Gastrocnemius medialis (tissue), 4 donors: Measurements from ENCODE around the gene DHDDS.

Experiments
- POLR2A ChIP-seq, 2 donors: fragments of 450-650 bp; IDR thresholded peaks; one replicate each; pipeline ENCODE4 v1.6.1; 2017; ENCODE audit warnings: antibody characterized with exemption in 2 of 2, mild to moderate bottlenecking in 2 of 2, moderate library complexity in 2 of 2
- TF ChIP-seq, protein P1 (sequence below), 5 experiments: fragments of 450-650 bp in 3 of 5; fragments of 200-600 bp in 2 of 5; sonication (generic) in 2 of 5; IDR thresholded peaks in 4 of 5; conservative IDR thresholded peaks in 1 of 5; 1 replicate in 4 of 5; 2 replicates in 1 of 5; pipeline ENCODE4 v1.5.1; 2016 to 2019; ENCODE audit warnings: antibody characterized with exemption in 5 of 5, mild to moderate bottlenecking in 3 of 5, moderate library complexity in 3 of 5

DNA sequence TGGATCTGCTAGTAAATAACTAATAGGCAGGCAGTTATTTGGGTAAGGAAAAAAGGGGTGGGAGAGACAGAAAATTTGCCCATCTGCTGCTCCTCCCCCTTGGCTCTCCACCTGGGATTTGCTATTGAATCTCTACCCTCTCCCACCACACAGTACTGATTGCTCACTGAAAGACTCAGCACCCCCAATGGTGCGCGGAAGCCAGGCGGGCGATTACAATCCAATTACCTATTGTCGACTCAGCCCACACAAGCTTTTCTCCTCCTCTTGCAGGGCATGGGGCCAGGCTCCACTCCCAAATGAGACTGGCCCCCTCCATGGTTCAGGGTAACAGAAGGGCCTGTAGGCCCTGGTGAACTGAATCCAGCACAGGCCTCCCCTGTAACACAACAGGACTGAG, 37.4 kb downstream of the DHDDS start:
- TF ChIP-seq, protein P1, sequence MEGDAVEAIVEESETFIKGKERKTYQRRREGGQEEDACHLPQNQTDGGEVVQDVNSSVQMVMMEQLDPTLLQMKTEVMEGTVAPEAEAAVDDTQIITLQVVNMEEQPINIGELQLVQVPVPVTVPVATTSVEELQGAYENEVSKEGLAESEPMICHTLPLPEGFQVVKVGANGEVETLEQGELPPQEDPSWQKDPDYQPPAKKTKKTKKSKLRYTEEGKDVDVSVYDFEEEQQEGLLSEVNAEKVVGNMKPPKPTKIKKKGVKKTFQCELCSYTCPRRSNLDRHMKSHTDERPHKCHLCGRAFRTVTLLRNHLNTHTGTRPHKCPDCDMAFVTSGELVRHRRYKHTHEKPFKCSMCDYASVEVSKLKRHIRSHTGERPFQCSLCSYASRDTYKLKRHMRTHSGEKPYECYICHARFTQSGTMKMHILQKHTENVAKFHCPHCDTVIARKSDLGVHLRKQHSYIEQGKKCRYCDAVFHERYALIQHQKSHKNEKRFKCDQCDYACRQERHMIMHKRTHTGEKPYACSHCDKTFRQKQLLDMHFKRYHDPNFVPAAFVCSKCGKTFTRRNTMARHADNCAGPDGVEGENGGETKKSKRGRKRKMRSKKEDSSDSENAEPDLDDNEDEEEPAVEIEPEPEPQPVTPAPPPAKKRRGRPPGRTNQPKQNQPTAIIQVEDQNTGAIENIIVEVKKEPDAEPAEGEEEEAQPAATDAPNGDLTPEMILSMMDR (IDR thresholded peaks at IDR 0.05 in 4 of 5, conservative IDR thresholded peaks at IDR 0.05 in 1 of 5), result no peak
- TF ChIP-seq POLR2A (IDR thresholded peaks at IDR 0.05), result no peak
